Cardiac muscle cell (in vitro differentiated cells and primary cell): Measurements from ENCODE around the gene SAXO1. TPM values are rescaled to one million over a fixed set of nuclear protein-coding genes. Genes with fewer than 3 reads are reported as not detected.
"Not testable (repeated sequence)": the region's sequence is repeated elsewhere in the genome, so short reads cannot be mapped to it uniquely, and the experiment has no call there.

Experiments used
- DNase-seq, 2 donors: peaks; one replicate each; pipeline versions ENCODE4 v3.0.0 to v3.0.0-alpha.2; 2010 to 2017; ENCODE audit warnings: low read depth in 1 of 2, low spot score in 1 of 2
- H3K27ac ChIP-seq: fragments of 200-600 bp; sonication (generic); 2 replicates; pipeline ENCODE4 v1.5.1; 2016
- H3K27me3 ChIP-seq: fragments of 200-600 bp; sonication (generic); 2 replicates; pipeline ENCODE4 v1.6.0; 2016; ENCODE audit warnings: control low read depth
- H3K36me3 ChIP-seq: fragments of 200-600 bp; sonication (generic); 2 replicates; pipeline ENCODE4 v1.5.1; 2016; ENCODE audit warnings: control low read depth
- H3K4me1 ChIP-seq: fragments of 200-600 bp; sonication (generic); 2 replicates; pipeline ENCODE4 v1.8.1; 2017; ENCODE audit warnings: low read depth, mild to moderate bottlenecking, mixed run types
- H3K4me3 ChIP-seq: fragments of 200-600 bp; sonication (generic); 2 replicates; pipeline ENCODE4 v1.5.1; 2016; ENCODE audit warnings: mild to moderate bottlenecking
- H3K9me3 ChIP-seq: fragments of 200-600 bp; sonication (generic); 2 replicates; pipeline ENCODE4 v1.5.1; 2017; ENCODE audit warnings: low read depth, mild to moderate bottlenecking, control low read depth
- CTCF ChIP-seq: IDR thresholded peaks from 2 replicates; pipeline ENCODE4 v1.5.1; 2012; ENCODE audit warnings: low read depth, mild to moderate bottlenecking, low read length
- polyA plus RNA-seq: library from polyadenylated mRNA; unstranded; fragments of >200 nt; fragmentation: Nextera tagmentation; extraction: Ambion mirVana; gene quantifications from 2 replicates; pipeline ENCODE4 v1.2.1, GENCODE V29; 2016
- total RNA-seq: library from RNA; depleted of rRNA; stranded (reverse); fragments of >200 nt; gene quantifications from 2 replicates; pipeline ENCODE4 v1.2.3, GENCODE V29; 2016

The SAXO1 gene
- total and polyA plus RNA-seq, 2 experiments from 2014 or later = 0.06 to 0.24 TPM

GRCh38 chr9:18997151-18997550 lies 35.9 kb downstream of the SAXO1 start:
- H3K27me3 ChIP-seq = no peaks in the 10 kb centered on the region
- H3K27ac ChIP-seq = no peak overlapping the region
- no peaks in the 10 kb centered on the region for H3K36me3 ChIP-seq
- no peak for TF ChIP-seq CTCF
- H3K4me1 ChIP-seq = no peaks in the 10 kb centered on the region
- H3K9me3 ChIP-seq = no peaks in the 10 kb centered on the region
- DNase-seq = no peak
- H3K4me3 ChIP-seq = no peak overlapping the region

- Histone ChIP-seq H3K27me3 (no peaks in the 10 kb centered on the region), H3K9me3 (no peaks in the 10 kb centered on the region), H3K4me3 (no peak overlapping the region), H3K36me3 (no peaks in the 10 kb centered on the region), H3K4me1 (no peaks in the 10 kb centered on the region), H3K27ac (no peak overlapping the region)
- TF ChIP-seq CTCF = no peak
- DNase-seq = no peak
Observed at GRCh38 chr9:18996211-18996610, 36.8 kb downstream of the SAXO1 start.

- Histone ChIP-seq H3K36me3 (no peaks in the 10 kb centered on the region), H3K27me3 (no peaks in the 10 kb centered on the region), H3K4me3 (no peak overlapping the region), H3K4me1 (no peaks in the 10 kb centered on the region), H3K27ac (no peak overlapping the region), H3K9me3 (no peaks in the 10 kb centered on the region)
- TF ChIP-seq CTCF = no peak
- DNase-seq = no peak
Observed at GRCh38 chr9:18994263-18994916, 38.6 kb downstream of the SAXO1 start.

- H3K4me1 ChIP-seq, H3K9me3 ChIP-seq, DNase-seq, H3K27ac ChIP-seq, H3K36me3 ChIP-seq, H3K27me3 ChIP-seq, H3K4me3 ChIP-seq: not testable (repeated sequence)
Observed at GRCh38 chr9:18991197-18991596, 41.8 kb downstream of the SAXO1 start.

- TF ChIP-seq CTCF = no peak
- no peak for DNase-seq
- Histone ChIP-seq H3K9me3 (no peaks in the 10 kb centered on the region), H3K27ac (no peak overlapping the region), H3K36me3 (no peaks in the 10 kb centered on the region), H3K4me3 (no peak overlapping the region), H3K27me3 (no peaks in the 10 kb centered on the region), H3K4me1 (no peaks in the 10 kb centered on the region)
Observed at GRCh38 chr9:18990494-18990893, 42.5 kb downstream of the SAXO1 start.

- H3K27ac ChIP-seq = no peak overlapping the region
- no peak overlapping the region for H3K4me3 ChIP-seq
- no peaks in the 10 kb centered on the region for H3K36me3 ChIP-seq
- H3K4me1 ChIP-seq = no peaks in the 10 kb centered on the region
- DNase-seq = no peak
- TF ChIP-seq CTCF = no peak
- H3K27me3 ChIP-seq = no peaks in the 10 kb centered on the region
- no peaks in the 10 kb centered on the region for H3K9me3 ChIP-seq
Observed at GRCh38 chr9:18989865-18990264, 43.1 kb downstream of the SAXO1 start.
